HepG2 (cell line): ENCODE measurements around the gene PRR14. TPM values are rescaled to one million over a fixed set of nuclear protein-coding genes. Genes with fewer than 3 reads are reported as not detected.

Source experiments
- ARNTL ChIP-seq: sonication (generic); formaldehyde crosslinking; IDR thresholded peaks from 2 replicates; pipeline ENCODE4 v1.4.0; 2020; ENCODE audit warnings: mild to moderate bottlenecking, missing genetic modification reagents
- DNMT1 ChIP-seq: sonication (generic); formaldehyde crosslinking; IDR thresholded peaks from 2 replicates; pipeline ENCODE4 v1.5.1; 2020; ENCODE audit warnings: mild to moderate bottlenecking, missing genetic modification reagents
- DRAP1 ChIP-seq: IDR thresholded peaks from 2 replicates; pipeline ENCODE4 v1.6.1; 2016; ENCODE audit warnings: missing genetic modification reagents, missing compliant biosample characterization
- GMEB2 ChIP-seq: IDR thresholded peaks from 2 replicates; pipeline ENCODE4 v1.6.1; 2016; ENCODE audit warnings: missing biosample characterization, missing genetic modification reagents, low read depth
- HBP1 ChIP-seq: IDR thresholded peaks from 2 replicates; pipeline ENCODE4 v1.6.1; 2016; ENCODE audit warnings: low read depth, control low read depth
- HHEX ChIP-seq: IDR thresholded peaks from 2 replicates; pipeline ENCODE4 v1.6.1; 2016; ENCODE audit warnings: control low read depth
- HNF4G ChIP-seq, 2 experiments: sonication (generic) in 1 of 2; formaldehyde crosslinking in 1 of 2; IDR thresholded peaks; 2 replicates each; pipeline versions ENCODE4 v1.4.0 to v1.6.1; 2011 to 2020; ENCODE audit warnings: borderline replicate concordance in 2 of 2, low read depth in 2 of 2, mild to moderate bottlenecking in 2 of 2, low read length in 1 of 2, missing genetic modification reagents in 1 of 2, moderate library complexity in 1 of 2
- LRRFIP1 ChIP-seq: sonication (generic); formaldehyde crosslinking; conservative IDR thresholded peaks from 2 replicates; pipeline ENCODE4 v1.4.0; 2020; ENCODE audit warnings: missing genetic modification reagents
- NFE2L1 ChIP-seq: sonication (generic); formaldehyde crosslinking; IDR thresholded peaks from 2 replicates; pipeline ENCODE4 v1.4.0; 2020; ENCODE audit warnings: missing genetic modification reagents, mild to moderate bottlenecking, borderline replicate concordance
- POGZ ChIP-seq: sonication (generic); formaldehyde crosslinking; IDR thresholded peaks from 2 replicates; pipeline ENCODE4 v1.4.0; 2020; ENCODE audit warnings: mild to moderate bottlenecking, missing genetic modification reagents
- SNAPC2 ChIP-seq: sonication (generic); formaldehyde crosslinking; IDR thresholded peaks from 2 replicates; pipeline ENCODE4 v1.8.1; 2022; ENCODE audit warnings: mild to moderate bottlenecking, missing genetic modification reagents
- TAF15 ChIP-seq: fragments of 200-400 bp; formaldehyde crosslinking; IDR thresholded peaks from one replicate; pipeline ENCODE4 v1.6.1; 2018; ENCODE audit warnings: mild to moderate bottlenecking, low read depth, low read length; ENCODE audit not compliant: poor library complexity, severe bottlenecking
- ZBTB1 ChIP-seq: sonication (generic); formaldehyde crosslinking; IDR thresholded peaks from 2 replicates; pipeline ENCODE4 v1.4.0; 2020; ENCODE audit warnings: missing genetic modification reagents, borderline replicate concordance
- ZC3H4 ChIP-seq: sonication (generic); formaldehyde crosslinking; IDR thresholded peaks from 2 replicates; pipeline ENCODE4 v1.4.0; 2020; ENCODE audit warnings: missing genetic modification reagents, borderline replicate concordance
- ZNF230 ChIP-seq: sonication (generic); formaldehyde crosslinking; IDR thresholded peaks from 2 replicates; pipeline ENCODE4 v1.4.0; 2020; ENCODE audit warnings: mild to moderate bottlenecking, missing genetic modification reagents
- ZNF468 ChIP-seq: sonication (generic); formaldehyde crosslinking; IDR thresholded peaks from 2 replicates; pipeline ENCODE4 v1.8.0; 2022; ENCODE audit warnings: mild to moderate bottlenecking, moderate library complexity, missing genetic modification reagents
- ZNF597 ChIP-seq: sonication (generic); formaldehyde crosslinking; IDR thresholded peaks from 2 replicates; pipeline ENCODE4 v1.5.0; 2020; ENCODE audit warnings: missing genetic modification reagents
- ZNF678 ChIP-seq: sonication (generic); formaldehyde crosslinking; IDR thresholded peaks from 2 replicates; pipeline ENCODE4 v1.4.0; 2020; ENCODE audit warnings: mild to moderate bottlenecking, missing genetic modification reagents
- ZNF883 ChIP-seq: sonication (generic); formaldehyde crosslinking; IDR thresholded peaks from 2 replicates; pipeline ENCODE4 v1.5.1; 2020; ENCODE audit warnings: mild to moderate bottlenecking, missing genetic modification reagents; ENCODE audit errors: not compliant biosample characterization
- ZSCAN12 ChIP-seq: sonication (generic); formaldehyde crosslinking; IDR thresholded peaks from 2 replicates; pipeline ENCODE4 v1.9.0; 2021; ENCODE audit warnings: mild to moderate bottlenecking, missing genetic modification reagents
- polyA plus RNA-seq, 8 experiments: library from polyadenylated mRNA; depleted of rRNA in 3 of 8; stranded (reverse) in 7 of 8; unstranded in 1 of 8; fragments of >200 nt; fragmentation: Illumina TruSeq in 4 of 8; extraction: Trizol in 4 of 8; gene quantifications; 2 replicates each; pipeline versions ENCODE4 v1.2.1 to v1.2.3, GENCODE V29; 2011 to 2016; ENCODE audit warnings: low read depth in 4 of 8, missing spikeins in 1 of 8, mixed read lengths in 1 of 8; ENCODE audit not compliant: insufficient read depth in 1 of 8
- total RNA-seq, 5 experiments: library from RNA; depleted of rRNA; stranded (reverse); fragments of >200 nt; fragmentation: Illumina TruSeq; extraction: Trizol; gene quantifications; 2 replicates each; pipeline ENCODE4 v1.2.3, GENCODE V29; 2016; ENCODE audit warnings: low read depth in 1 of 5

Gene PRR14
- total and polyA plus RNA-seq, 2 of the 13 experiments (the other 11 are each of a cell fraction or from before 2014, with no cell fraction given), result 8.4 to 11.0 TPM

GRCh38 chr16:30698816-30699614 is 48.3 kb downstream of the PRR14 start, which contains the start of gene SRCAP (continued):
- TF ChIP-seq ZSCAN12 (CRISPR knock-in tag) (0 out of 2 replicates have a peak, but pooled peaks have one; percentile 10), ZBTB1 (no peak), POGZ (CRISPR knock-in tag) (no peak), TAF15 (no peak), GMEB2 (CRISPR knock-in tag) (peak; percentile 78), ZNF597 (CRISPR knock-in tag) (no peak), NFE2L1 (no peak), ZNF230 (CRISPR knock-in tag) (peak; percentile 23; the same call in 1 of the 2 replicates), DNMT1 (0 out of 2 replicates have a peak, but pooled peaks have one; percentile 68), ZNF468 (CRISPR knock-in tag) (peak; percentile 75), ZNF883 (CRISPR knock-in tag) (peak; percentile 89), DRAP1 (CRISPR knock-in tag) (peak; percentile 61; the same call in 1 of the 2 replicates), ZNF678 (CRISPR knock-in tag) (peak; percentile 83; the same call in 1 of the 2 replicates), HNF4G (IDR thresholded peaks at IDR 0.05; ENCODE audit: borderline replicate concordance, low read depth, low read length) (no peak), HNF4G (CRISPR knock-in tag; IDR thresholded peaks at IDR 0.05; ENCODE audit: borderline replicate concordance, low read depth) (peak; percentile 56), ZC3H4 (CRISPR knock-in tag) (0 out of 2 replicates have a peak, but pooled peaks have one; percentile 11), SNAPC2 (CRISPR knock-in tag) (peak; percentile 85), HHEX (no peak), HBP1 (0 out of 2 replicates have a peak, but pooled peaks have one; percentile 83), LRRFIP1 (CRISPR knock-in tag) (no peak), ARNTL (CRISPR knock-in tag) (peak; percentile 56; the same call in 1 of the 2 replicates)
